Effector memory CD8-positive, alpha-beta T cell (primary cell): Measurements from ENCODE around the gene OR1K1.

Experiments
- ATAC-seq: fragments of 150-1000 bp; cut with Tn5 transposase; replicated peaks from 2 replicates; pipeline ENCODE4 v1.10.0; 2021; ENCODE audit warnings: mild to moderate bottlenecking, moderate library complexity
- DNase-seq, 3 experiments: peaks; one replicate each; pipeline ENCODE4 v3.0.0; 2021
- H3K27ac Mint-ChIP-seq, 2 donors: one replicate each; pipeline ENCODE4 v1.8.0; 2022; ENCODE audit warnings: mild to moderate bottlenecking in 2 of 2, mixed read lengths in 2 of 2, moderate library complexity in 2 of 2
- H3K27me3 Mint-ChIP-seq, 2 donors: one replicate each; pipeline ENCODE4 v1.8.0; 2022; ENCODE audit warnings: mixed read lengths in 2 of 2
- H3K36me3 Mint-ChIP-seq: one replicate; pipeline ENCODE4 v1.8.0; 2022; ENCODE audit warnings: mild to moderate bottlenecking, moderate library complexity, mixed read lengths; ENCODE audit not compliant: insufficient read depth
- H3K4me1 Mint-ChIP-seq, 2 donors: one replicate each; pipeline ENCODE4 v1.8.0; 2022; ENCODE audit warnings: low read depth in 2 of 2, mixed read lengths in 2 of 2
- H3K4me3 Mint-ChIP-seq, 2 donors: one replicate each; pipeline ENCODE4 v1.8.0; 2022; ENCODE audit warnings: mild to moderate bottlenecking in 2 of 2, mixed read lengths in 2 of 2, moderate library complexity in 2 of 2
- H3K9me3 Mint-ChIP-seq, 2 donors: one replicate each; pipeline ENCODE4 v1.8.0; 2022; ENCODE audit warnings: mixed read lengths in 2 of 2

The OR1K1 gene

DNA sequence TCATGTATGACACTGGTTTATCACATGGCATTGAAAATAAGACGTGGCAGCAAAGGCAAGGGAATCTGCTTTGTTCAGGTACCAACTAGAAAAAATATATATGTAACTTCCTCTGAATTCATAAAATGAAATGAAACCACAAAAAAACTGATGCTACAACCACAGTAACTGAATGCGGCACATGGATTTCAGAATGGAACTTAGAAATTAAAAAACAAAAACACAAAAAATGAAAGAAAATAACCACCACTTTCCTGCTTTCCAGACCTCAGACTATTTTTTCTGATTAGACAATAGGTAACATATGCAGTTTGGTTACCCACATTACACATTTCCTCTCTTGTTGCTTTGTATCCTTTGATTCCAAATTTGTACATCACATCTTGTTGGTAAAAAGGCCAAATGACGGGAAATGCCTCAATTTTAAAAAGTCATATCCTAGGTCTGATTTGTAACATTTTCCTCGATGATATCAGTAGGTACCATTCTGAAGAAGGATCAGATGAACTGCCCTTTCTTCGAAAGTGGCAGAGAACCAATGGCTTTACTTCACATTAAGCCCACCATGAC lies 46.5 kb downstream of the OR1K1 start:
- no peak overlapping the region for H3K4me3 Mint-ChIP-seq
- peak overlapping the region; percentile 23 to 51 for H3K27ac Mint-ChIP-seq
- no peak for ATAC-seq
- no peaks in the 10 kb centered on the region for H3K9me3 Mint-ChIP-seq
- no peaks in the 10 kb centered on the region for H3K27me3 Mint-ChIP-seq
- H3K4me1 Mint-ChIP-seq, result peaks cover 2 to 7% of the 10 kb centered on the region in 2 donors
- DNase-seq, result no peak
- peaks cover 40% of the 10 kb centered on the region for H3K36me3 Mint-ChIP-seq

DNA sequence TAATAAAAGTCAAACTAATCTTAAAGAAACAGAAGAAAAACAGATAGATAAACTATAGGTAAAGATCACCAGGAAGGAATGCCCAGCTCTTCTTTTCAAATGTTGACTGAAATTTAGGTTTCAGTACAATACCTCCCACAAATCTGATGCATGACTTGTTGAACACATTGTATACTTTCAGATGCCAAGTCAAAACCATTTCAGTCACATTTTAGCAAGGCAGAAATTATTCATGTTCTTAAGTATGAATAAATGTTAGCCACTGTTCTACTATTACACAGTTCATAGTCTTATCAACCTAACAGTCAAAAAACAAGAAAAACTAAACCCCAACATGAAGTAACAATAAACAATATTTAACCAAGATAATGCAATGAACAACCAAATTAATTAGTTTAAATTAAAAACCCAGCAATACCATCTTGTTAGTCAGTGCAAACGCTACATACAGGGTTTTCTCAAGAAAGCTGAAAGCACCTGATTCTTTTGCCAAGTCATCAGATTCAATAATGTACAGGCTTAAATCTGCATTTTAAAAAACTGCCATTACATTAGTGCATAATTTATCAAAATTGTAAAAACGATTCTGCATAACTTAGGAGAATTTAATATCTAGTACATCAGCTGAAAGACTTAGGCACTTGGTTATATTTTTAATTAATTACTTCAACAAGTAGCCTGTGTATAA lies 48.5 kb downstream of the OR1K1 start:
- no peak for ATAC-seq
- Mint-ChIP-seq H3K36me3 (peaks cover 53% of the 10 kb centered on the region), H3K27me3 (no peaks in the 10 kb centered on the region)

More for the DNA sequence above, 48.5 kb downstream of the OR1K1 start:
- peak overlapping the region; percentile 11 to 29 for H3K27ac Mint-ChIP-seq
- no peak for DNase-seq
- peaks cover 2 to 7% of the 10 kb centered on the region in 2 donors for H3K4me1 Mint-ChIP-seq
- H3K9me3 Mint-ChIP-seq, result no peaks in the 10 kb centered on the region
- H3K4me3 Mint-ChIP-seq, result no peak overlapping the region
